T-helper 1 cell (primary cell): ENCODE data around the gene C4BPA.

Source experiments
- DNase-seq, 5 donors: peaks; one replicate each; pipeline ENCODE4 v3.0.0-alpha.2; 2012 to 2020
- total RNA-seq, 4 donors: gene quantifications; one replicate each; lab custom pipeline; 2026; lab: John Stamatoyannopoulos, UW

Gene C4BPA
- 0 reads per million in 4 donors for total RNA-seq

GRCh38 chr1:207103892-207104373 lies at the start of gene C4BPA:
TSS of gene C4BPA (plus strand) at chr1:207104233. CDS start at chr1:207113026, 8,793 bp downstream.
- no peak for DNase-seq

DNA sequence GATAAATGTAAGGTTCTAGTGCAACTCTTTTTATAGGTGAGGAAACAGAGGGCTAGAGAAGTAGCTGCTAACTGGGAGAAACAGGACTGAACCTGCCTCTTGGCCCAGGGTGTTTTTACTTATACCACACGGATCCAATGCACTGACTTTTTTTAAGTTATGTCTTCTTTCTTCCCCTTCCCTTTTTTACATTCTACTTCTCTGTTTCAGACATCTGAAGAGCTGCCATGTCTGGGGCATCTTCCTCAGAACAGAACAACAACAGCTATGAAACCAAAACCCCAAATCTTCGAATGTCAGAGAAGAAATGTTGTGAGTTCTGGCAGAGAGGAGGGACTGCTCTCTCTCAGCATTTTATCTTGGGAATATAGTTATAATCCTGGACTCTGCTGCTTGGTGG lies 49.5 kb upstream of the C4BPA start:
- no peak for DNase-seq

DNA sequence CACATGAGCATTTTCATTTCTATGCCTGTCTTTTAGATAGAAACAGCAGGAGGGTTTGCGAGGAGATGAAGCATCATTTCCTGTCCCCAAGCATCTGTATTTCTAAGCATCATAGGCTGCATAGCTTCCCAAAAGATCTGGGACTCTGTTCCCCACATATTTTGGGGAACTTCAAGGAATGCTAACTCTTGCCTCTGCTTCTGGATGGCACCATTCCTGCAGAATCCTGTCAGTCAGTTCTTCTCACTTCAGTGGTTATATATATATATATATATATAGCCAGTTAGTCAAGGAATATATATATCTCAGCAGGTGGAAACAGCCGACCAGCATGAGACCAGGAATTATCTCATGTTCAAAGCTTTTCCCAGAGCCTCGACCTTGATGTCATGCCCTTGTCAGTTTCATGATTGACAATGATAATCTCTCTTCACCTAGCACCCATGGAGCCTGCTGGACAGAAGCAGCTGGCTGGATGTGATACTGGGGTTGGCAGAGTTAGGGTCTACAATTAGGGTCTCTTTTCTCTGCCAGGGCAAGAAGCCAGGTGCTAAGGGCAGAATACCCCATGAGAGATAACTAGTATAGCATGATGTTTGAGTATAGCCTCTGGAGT lies 48.5 kb upstream of the C4BPA start:
- DNase-seq: no peak

- DNase-seq: no peak
These were observed 47.4 kb upstream of the C4BPA start for GRCh38 chr1:207056673-207057072.

DNA sequence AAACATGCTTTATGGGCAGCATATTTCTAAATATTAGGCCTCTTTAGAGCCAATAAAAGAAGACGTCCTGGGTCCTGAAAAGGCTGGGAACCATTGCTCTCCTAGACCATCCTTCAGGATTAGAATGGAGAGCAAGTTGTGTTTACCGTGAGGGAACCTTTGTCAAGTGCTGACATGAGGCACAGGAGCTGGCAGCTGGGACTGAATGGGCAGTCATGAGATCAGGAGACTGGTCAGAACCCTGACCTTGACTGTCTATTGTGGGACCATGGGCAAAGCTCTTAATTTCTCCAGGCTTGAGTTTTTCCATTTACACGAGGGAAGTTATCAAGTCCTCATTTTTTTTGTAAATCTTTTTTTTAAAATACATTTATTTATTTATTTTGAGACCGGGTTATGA lies 45.8 kb upstream of the C4BPA start:
- DNase-seq: no peak

GRCh38 chr1:207058878-207059867 lies 44.9 kb upstream of the C4BPA start:
- no peak for DNase-seq

GRCh38 chr1:207059881-207060280 lies 44.2 kb upstream of the C4BPA start:
- no peak for DNase-seq

DNA sequence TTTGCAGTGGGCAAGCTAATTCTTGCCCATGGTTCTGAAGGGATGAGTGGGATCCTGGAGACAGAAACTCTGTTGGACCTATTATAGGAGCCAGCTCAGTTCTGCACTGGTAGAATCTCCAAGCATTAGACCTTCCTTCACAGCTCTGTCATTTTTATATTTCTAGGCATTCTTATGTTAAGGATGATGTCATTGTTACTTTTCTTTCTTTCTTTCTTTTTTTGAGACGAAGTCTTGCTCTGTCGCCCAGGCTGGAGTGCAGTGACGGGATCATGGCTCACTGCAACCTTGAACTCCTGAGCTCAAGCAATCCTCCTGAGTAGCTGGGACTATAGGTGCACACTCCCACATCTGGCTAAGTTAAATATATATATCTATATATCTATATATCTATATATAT lies 43.4 kb upstream of the C4BPA start:
- DNase-seq: no peak

DNA sequence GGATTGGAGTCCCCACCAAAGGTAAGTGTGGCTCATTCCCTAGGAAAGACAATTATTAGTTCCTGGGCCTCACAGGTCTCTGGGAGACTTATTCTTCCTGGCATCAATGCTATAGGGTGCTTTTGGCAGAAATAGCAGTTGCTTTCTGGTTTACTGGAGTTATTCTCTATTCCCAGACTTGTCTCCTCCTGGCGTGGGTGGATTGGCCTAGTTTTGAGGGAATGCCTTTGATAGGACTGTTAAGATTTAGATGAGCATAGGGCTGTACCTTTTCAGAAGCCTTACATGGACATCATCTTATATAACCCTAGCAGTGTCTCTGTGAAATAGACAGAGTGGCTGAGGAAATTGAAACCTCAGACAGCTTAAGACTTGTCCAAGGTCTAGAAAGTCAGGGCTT lies 42.0 kb upstream of the C4BPA start:
- no peak for DNase-seq

- DNase-seq: no peak
These were observed 41.0 kb upstream of the C4BPA start for GRCh38 chr1:207063014-207063413.

GRCh38 chr1:207064561-207064960 lies 39.5 kb upstream of the C4BPA start:
- DNase-seq: no peak

GRCh38 chr1:207067185-207067584 lies 36.8 kb upstream of the C4BPA start:
- DNase-seq: no peak

DNA sequence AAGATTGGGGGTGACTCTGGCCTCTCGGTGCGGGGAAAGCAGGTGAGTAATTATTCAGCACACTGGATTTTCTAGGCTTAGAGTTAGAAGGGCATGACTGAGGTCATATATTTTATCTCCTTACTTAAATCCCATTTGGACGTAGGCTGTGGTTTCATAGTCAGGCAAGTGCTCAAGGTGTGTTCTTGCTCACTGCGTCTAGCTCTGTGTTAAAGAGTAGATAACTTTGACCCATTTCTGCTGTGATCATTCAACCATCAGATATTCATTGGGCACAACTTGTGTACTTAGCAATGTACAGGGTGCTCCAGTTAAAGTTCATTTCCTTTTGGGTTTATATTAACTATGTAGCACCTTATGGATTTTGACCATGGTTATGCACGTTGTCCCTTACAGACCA lies 36.4 kb upstream of the C4BPA start:
- DNase-seq: no peak

GRCh38 chr1:207069061-207069460 lies 35.0 kb upstream of the C4BPA start:
- DNase-seq: no peak

GRCh38 chr1:207069858-207070506 lies 34.1 kb upstream of the C4BPA start:
- no peak for DNase-seq

- DNase-seq: no peak
These were observed 33.2 kb upstream of the C4BPA start for GRCh38 chr1:207070811-207071210.

DNA sequence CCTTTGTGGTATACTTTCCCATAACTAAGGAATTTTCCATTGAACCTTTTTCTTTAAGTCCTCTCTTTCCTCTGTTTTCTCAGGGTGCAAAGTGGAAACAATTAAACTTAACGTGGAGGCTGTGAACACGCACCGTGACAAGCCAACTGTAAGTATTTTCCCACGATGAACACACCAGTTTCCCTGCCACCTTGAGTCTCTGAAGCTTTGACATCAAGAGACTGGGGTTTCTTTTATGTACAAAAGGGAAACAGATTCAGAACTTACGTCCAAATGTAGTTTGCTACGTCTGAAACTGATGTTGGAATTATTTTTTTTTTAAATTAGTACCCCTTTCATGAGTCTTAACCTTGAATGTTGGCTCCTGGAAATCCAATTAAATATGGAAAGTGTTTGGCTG lies 32.6 kb upstream of the C4BPA start:
- no peak for DNase-seq

- no peak for DNase-seq
These were observed 31.8 kb upstream of the C4BPA start for GRCh38 chr1:207072233-207072632.

DNA sequence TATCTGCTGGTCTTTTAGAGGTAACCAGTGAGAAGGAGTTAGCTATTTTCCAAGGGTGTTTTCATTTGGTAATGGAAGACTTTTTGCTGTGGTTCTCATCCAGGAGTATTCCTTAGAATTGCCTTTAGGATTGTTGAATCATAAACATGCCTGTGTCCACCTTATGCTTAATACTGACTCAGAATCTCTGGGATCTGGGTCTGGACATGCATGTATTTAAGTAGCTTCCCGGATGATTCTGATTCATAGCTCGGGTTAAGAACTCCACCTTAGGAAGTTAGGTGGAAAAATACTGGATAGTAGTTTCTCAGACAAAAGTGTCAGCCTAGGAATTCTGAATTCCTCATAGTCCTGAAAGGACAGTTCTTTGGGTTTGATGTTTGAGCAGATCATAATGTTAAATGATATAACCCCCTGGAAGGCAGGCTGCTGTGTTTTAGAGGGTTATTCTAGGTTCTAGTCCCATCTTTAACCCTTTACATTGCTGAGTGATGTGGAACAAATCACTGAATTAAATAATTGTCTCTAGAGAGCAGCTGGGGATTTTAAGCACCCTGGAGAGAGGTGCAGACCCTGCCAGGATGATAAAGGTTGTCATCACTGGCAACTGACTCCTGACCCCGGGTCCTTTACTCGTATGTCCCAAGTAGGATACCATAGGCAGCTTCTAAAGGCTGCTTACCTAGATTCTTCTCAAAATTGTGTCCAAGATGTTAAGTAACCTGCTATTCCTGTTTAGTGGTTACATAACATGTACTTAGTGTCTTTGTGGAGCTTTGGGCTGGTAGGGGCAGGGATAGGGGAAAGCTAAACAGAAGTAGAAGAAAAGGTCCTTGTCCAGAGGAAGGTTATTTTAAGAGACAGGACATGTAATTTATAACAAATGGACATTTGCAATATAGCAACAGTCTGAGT lies 29.9 kb upstream of the C4BPA start:
- no peak for DNase-seq

DNA sequence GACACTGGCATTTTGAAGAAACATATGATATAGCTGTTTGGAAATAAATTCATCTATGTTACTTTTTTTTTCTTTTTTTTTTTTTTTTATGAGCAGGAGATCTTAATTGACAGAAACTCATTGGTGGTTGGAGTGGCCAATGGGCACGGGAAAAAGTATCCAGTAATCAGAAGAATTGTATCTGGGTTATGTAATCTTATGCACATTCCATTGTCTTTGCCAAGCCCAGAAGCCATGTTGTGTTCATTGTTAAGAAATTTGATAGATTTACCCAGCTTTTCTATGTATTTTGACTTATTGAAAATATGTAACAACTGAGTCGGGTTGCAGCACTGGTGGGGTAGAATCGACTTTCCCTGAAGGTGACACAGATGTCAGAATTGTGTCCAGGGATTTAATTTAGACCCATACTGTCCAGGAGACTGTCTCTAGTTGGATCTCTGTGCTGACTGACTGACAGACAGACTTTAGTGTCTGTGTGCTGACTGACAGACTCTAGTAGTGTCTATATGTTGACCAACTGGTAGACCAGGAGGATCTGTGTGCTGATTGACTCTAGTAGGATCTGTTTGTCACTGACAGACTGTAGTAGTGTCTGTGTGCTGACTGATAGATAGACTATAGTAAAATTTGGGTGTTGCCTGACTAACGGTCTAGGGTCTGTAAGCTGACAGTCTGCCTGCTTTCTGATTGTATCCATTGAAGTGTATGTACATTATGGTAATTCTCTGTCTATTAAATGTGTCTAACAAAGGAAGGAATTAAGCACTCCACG lies 27.7 kb upstream of the C4BPA start:
- no peak for DNase-seq

GRCh38 chr1:207077012-207077411 lies 27.0 kb upstream of the C4BPA start:
- no peak for DNase-seq
